ENCODE results near the gene FGF1.

Gene FGF1

GRCh38 chr5:142697356-142698255 lies 11.7 kb upstream of the FGF1 start:
- DNase-seq (ENCODE audit: low read depth, low spot score) = no peak

DNA sequence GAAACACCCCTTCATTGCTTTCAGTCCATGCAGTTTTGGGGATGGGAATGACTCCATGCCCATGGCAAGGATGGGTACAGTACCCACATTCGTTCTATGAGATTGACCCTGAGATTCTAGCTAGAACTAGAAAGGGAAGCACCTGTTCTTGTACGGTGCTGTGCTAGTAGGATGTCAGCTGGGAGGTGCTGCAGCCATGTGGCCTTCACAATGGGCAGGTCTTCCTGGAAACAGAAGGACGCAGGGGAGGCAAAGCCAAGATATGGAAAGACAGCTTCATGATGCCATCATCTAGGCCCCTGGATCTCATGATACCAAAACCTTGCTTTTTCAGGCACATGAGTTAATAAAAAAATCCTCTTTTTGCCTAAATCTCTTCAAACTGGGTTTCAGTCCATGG lies 10.5 kb upstream of the FGF1 start:
- DNase-seq (ENCODE audit: low read depth, low spot score) = no peak

DNA sequence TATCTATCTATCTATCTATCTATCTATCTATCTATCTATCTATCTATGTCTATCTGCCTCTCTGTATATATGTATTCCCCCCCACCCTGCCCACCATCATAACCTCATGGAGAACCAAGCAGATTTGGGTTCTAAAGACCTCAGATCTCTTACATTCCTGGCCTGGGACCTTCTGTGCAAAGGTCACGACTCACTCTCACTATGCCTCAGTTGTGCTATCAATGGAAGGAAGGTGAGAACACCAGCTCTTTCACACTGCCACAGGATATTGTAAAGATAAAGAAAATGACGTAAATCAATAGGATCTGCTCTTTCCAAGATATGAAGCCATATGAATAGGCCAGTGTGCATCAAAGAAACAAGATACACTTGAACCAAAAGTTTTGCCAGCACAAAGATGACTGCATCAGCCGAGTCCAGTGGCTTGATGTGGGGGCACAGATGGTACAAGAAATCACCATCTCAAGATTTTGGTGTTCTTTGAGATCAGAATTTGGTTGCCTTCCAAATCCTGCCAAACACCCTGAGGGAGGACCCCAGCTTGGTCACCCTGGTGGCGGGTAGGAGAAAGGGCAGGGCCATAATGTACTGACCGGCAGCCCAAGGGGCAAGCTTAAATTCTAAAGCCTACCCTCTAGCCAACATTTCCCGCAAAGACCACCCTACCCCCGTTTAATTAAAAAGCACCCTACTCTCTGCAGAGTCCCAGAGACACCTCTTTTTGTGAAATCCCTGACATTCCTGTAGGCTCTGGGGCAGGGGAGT lies 8.4 kb upstream of the FGF1 start:
- no peak for DNase-seq (ENCODE audit: low read depth, low spot score)

DNA sequence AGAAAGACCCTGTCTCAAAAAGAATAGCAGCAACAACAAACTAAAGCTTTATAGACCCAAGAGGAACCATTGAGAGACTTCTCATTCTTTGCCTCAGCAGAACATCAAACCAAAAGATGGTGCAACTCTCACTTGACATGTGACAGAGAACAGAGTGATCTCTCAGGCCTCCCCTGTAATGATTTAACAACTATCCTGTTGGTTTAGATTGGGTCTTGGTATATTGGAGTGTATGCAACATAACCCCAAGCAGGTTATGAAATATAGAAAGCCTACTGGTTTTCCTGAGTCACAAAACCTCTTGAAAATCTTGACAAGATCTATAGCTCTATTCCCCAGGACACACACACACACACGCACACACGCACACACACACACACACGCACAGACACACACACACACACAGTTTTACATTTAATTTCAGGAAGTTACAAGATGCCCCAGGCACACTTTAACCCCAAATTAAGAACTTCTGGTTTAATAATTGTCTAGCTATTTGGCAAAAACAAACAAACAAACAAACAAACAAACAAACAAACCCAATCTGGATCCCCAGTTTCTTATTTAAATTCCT lies 6.5 kb upstream of the FGF1 start:
- no peak for DNase-seq (ENCODE audit: low read depth, low spot score)

GRCh38 chr5:142690667-142691066 lies 4.8 kb upstream of the FGF1 start:
- no peak for DNase-seq (ENCODE audit: low read depth, low spot score)

DNA sequence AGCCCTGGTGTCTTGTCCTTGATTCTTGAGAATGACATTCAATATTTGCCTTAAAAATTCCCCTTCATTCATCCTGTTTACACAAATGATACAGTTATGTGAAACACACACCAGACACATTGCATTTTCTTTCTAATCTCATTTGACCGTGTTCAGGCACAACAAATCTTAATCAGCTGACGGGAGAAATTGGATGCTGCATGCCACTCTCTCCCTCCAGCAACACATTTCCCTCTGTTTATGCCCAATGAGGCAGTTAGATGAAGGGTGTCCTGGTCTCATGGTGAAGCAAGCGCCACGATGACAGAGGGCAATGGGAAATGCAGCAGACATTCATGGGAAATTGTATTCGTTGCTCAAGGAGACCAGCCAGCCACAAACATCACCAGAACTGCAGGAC lies 3.2 kb upstream of the FGF1 start:
- DNase-seq (ENCODE audit: low read depth, low spot score) = no peak

- no peak for DNase-seq (ENCODE audit: low read depth, low spot score)
Observed at GRCh38 chr5:142688281-142688989, 2.5 kb upstream of the FGF1 start.

GRCh38 chr5:142686968-142687367 lies 1.1 kb upstream of the FGF1 start:
- no peak for DNase-seq (ENCODE audit: low read depth, low spot score)

- no peak for DNase-seq (ENCODE audit: low read depth, low spot score)
Observed at GRCh38 chr5:142686210-142686734, 382 bp upstream of the FGF1 start.

DNA sequence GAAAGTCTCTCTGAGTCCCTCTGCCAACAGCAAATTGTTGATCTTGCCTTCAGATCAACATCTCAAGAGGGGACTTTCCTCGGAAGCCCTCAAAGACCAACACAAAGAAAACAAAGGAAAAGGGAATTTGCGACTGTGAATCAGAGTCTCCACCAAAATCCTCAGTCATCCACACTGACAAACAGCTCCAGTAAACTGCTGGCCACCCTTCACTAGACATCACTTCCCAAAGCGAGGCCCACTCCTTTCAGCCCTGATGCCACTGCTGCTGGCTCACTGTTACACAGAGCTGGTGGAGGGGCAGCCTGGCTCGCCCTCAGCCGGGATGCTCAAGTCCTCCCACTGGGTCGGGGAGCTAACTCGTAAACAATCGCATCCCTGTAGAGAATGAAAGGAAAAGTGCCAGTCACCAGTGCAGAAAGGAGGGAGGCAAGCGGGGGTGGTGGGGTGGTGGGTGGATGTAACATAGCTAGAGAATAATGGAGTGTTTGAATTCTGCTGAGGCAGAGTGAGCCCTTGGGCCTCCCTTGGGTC lies 1.3 kb downstream of the FGF1 start:
- DNase-seq (ENCODE audit: low read depth, low spot score) = no peak

DNA sequence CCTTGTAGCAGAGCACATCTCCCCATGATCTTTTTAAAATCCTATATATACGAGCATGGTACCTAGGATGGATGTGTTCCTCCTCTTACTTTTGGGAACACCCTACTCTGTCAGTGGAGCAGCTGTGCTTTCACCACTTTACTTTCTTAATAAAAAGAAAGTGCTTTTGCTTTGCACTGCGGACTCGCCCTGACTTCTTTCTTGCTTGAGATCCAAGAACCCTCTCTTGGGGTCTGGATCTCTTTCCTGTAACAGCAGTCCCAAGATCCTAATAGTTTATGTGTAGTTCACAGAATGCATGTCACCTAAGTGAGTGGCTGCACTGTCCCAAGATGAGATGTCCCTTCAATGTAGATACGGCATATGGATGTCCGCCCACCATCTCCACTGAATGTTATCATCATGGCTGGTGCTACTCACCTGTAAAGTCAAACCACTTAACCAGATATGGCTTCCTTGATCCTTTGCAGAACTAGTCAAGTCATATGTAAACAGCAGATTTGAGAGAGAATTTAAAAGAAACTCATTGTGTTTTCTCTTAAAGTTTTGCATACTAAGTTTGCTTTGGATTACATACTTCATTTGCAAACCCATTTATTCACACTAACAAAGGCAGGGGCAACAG lies 1.9 kb downstream of the FGF1 start:
- DNase-seq (ENCODE audit: low read depth, low spot score) = no peak

DNA sequence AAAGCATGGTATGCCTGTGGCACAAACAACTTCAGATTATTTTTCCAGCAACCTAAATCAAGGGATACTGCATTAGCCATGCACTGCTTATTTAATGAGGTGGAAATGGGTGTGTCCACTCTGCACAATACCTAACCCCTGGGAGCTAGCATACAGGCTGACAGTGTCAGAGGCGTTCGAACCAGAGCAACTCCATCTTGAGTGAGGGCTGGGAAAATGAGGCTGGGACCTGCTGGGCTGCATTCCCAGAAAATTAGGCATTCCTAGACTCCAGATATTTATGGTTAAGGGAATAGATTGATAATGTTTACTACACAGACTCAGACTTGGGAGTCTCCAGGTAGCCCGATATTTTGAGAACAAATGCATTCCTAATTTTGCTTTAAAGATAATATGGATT lies 2.8 kb downstream of the FGF1 start:
- no peak for DNase-seq (ENCODE audit: low read depth, low spot score)

DNA sequence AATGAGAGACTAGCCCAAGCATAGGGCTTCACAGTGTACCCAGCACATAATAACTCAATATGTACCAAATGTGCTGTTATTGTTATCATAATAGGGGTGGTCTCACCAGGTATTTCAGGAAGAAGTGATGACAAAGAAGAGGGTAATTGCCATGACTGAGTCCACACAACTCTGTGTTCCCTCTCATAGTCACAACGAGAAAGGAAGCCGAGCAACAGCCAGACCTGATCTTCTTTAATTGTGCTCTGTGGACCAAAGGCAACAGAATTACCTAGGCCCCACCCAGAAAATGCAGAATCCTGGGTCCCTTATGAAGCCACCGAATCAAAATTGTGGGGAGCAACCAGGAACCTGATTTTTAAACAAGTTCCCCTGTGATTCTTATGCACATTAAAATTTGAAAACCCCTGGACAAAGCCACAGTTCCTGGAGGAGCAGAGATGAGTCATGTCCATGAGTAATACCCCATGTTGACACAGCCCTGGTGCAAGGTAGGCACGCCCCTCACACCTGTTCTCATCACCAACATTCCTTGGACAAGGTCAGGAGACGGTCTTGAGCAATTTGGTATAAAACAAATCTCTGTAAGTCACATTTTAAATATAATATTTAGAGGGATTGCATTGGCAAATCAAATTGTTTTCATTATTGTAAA lies 5.2 kb downstream of the FGF1 start:
- DNase-seq (ENCODE audit: low read depth, low spot score) = no peak

GRCh38 chr5:142679744-142680143 lies 6.1 kb downstream of the FGF1 start:
- no peak for DNase-seq (ENCODE audit: low read depth, low spot score)

GRCh38 chr5:142678529-142678928 lies 7.4 kb downstream of the FGF1 start:
- DNase-seq (ENCODE audit: low read depth, low spot score) = no peak

DNA sequence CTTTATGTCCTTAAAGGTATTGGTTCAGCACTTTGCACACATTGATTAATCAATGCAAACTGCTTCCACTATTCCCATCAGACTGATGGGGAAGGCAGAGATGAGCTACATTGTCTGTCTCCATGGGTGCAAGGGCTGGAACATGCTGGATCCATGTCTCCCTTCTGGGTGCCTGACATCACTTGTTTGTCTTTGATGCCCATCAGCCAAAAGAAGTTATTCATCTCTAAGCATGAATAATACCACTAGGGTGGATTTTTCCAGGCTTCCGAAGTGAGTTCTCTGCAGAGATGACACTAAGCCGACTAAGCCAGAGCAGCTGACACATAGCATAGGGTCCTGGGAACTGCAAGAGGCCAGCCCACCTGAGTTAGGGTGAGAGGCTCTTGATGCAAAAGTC lies 8.7 kb downstream of the FGF1 start:
- no peak for DNase-seq (ENCODE audit: low read depth, low spot score)

GRCh38 chr5:142676318-142676717 lies 9.6 kb downstream of the FGF1 start:
- no peak for DNase-seq (ENCODE audit: low read depth, low spot score)

- no peak for DNase-seq (ENCODE audit: low read depth, low spot score)
Observed at GRCh38 chr5:142674531-142675469, 11.1 kb downstream of the FGF1 start.

- no peak for DNase-seq (ENCODE audit: low read depth, low spot score)
Observed at GRCh38 chr5:142671801-142672200, 14.1 kb downstream of the FGF1 start.
